PC-3 (cell line): Measurements from ENCODE around the gene ADGRG6. TPM values are rescaled to one million over a fixed set of nuclear protein-coding genes. Genes with fewer than 3 reads are reported as not detected.

Source experiments
- ATAC-seq: fragments of 200-7000 bp; cut with Tn5 transposase; 2 replicates; pipeline ENCODE4 v1.9.1; 2020; ENCODE audit warnings: mild to moderate bottlenecking, moderate library complexity
- BruUV-seq: library from RNA; stranded (reverse); fragments of 400-500 nt; replicated peaks from 2 replicates; lab custom pipeline; 2021; lab: Mats Ljungman, UMichigan
- CTCF ChIA-PET: fragments of 300-600 bp; sonication (Branson Sonifier 250); formaldehyde crosslinking; loops from one replicate; lab custom pipeline; 2022; ENCODE audit warnings: antibody characterized with exemption; lab: Charles Lee
- POLR2A ChIA-PET: fragments of 300-600 bp; sonication (Branson Sonifier 250); formaldehyde crosslinking; loops from one replicate; lab custom pipeline; 2022; ENCODE audit warnings: antibody characterized with exemption; ENCODE audit not compliant: unreplicated experiment; lab: Charles Lee
- DNase-seq: peaks from one replicate; pipeline ENCODE4 v3.0.0-alpha.2; 2015
- H2AFZ ChIP-seq: fragments of 300-600 bp; sonication (generic); 2 replicates; pipeline ENCODE4 v1.6.0; 2016; ENCODE audit warnings: antibody characterized with exemption, low read length
- H3F3A ChIP-seq: fragments of 300-600 bp; sonication (generic); one replicate; pipeline ENCODE4 v1.6.0; 2017; ENCODE audit warnings: antibody characterized with exemption, low read length, control low read depth, mild to moderate bottlenecking; ENCODE audit not compliant: unreplicated experiment
- H3K27ac ChIP-seq: fragments of 300-600 bp; sonication (generic); 2 replicates; pipeline ENCODE4 v1.5.1; 2016; ENCODE audit warnings: mild to moderate bottlenecking, low read length
- H3K27me3 ChIP-seq: fragments of 300-600 bp; sonication (generic); 2 replicates; pipeline ENCODE4 v1.6.1; 2016; ENCODE audit warnings: low read length, mixed read lengths
- H3K36me3 ChIP-seq: fragments of 300-600 bp; sonication (generic); 2 replicates; pipeline ENCODE4 v1.6.1; 2016; ENCODE audit warnings: low read depth, mixed run types, low read length, mixed read lengths
- H3K4me1 ChIP-seq: fragments of 300-600 bp; sonication (generic); 2 replicates; pipeline ENCODE4 v1.5.1; 2016; ENCODE audit warnings: low read length; ENCODE audit not compliant: insufficient read depth
- H3K4me2 ChIP-seq: fragments of 300-600 bp; sonication (generic); 2 replicates; pipeline ENCODE4 v1.6.0; 2016; ENCODE audit warnings: low read length
- H3K4me3 ChIP-seq: fragments of 300-600 bp; sonication (generic); 2 replicates; pipeline ENCODE4 v1.5.1; 2016; ENCODE audit warnings: mild to moderate bottlenecking, low read length, mixed read lengths
- H3K79me2 ChIP-seq: fragments of 300-600 bp; sonication (generic); 2 replicates; pipeline ENCODE4 v1.6.1; 2017; ENCODE audit warnings: low read length, mixed read lengths
- H3K9ac ChIP-seq: fragments of 300-600 bp; sonication (generic); 2 replicates; pipeline ENCODE4 v1.6.0; 2016; ENCODE audit warnings: mild to moderate bottlenecking, low read length
- H3K9me2 ChIP-seq: fragments of 300-600 bp; sonication (generic); replicated peaks from 2 replicates; pipeline ENCODE4 v1.6.1; 2016; ENCODE audit warnings: mixed run types, low read length, mixed read lengths
- H3K9me3 ChIP-seq: fragments of 300-600 bp; sonication (generic); 2 replicates; pipeline ENCODE4 v1.6.1; 2016; ENCODE audit warnings: low read length, mixed read lengths
- H4K20me1 ChIP-seq: fragments of 300-600 bp; sonication (generic); 2 replicates; pipeline ENCODE4 v1.6.1; 2016; ENCODE audit warnings: low read length, mixed read lengths
- EZH2 ChIP-seq: fragments of 300-600 bp; sonication (generic); IDR thresholded peaks from one replicate; pipeline ENCODE4 v1.6.1; 2017; ENCODE audit warnings: antibody characterized with exemption, mild to moderate bottlenecking, low read length; ENCODE audit not compliant: unreplicated experiment
- EZH2phosphoT487 ChIP-seq: fragments of 300-600 bp; sonication (generic); IDR thresholded peaks from 2 replicates; pipeline ENCODE4 v1.6.1; 2018; ENCODE audit warnings: mild to moderate bottlenecking, antibody characterized with exemption, low read length, borderline replicate concordance
- intact Hi-C: fragments of 100-400 bp; cut with micrococcal nuclease; formaldehyde crosslinking; loops from 2 replicates; pipeline ENCODE4 v1.9.0; 2023
- total RNA-seq: library from RNA; depleted of rRNA; stranded (reverse); fragments of >200 nt; gene quantifications from 2 replicates; pipeline ENCODE4 v1.2.3, GENCODE V29; 2014
- TF ChIP-seq, protein P1 (sequence below): fragments of 300-600 bp; sonication (generic); conservative IDR thresholded peaks from 2 replicates; pipeline ENCODE4 v1.5.1; 2017; ENCODE audit warnings: antibody characterized with exemption, low read depth, mild to moderate bottlenecking, low read length

The ADGRG6 gene
- total RNA-seq, 1 experiment from 2014 or later = 73.2 TPM

DNA sequence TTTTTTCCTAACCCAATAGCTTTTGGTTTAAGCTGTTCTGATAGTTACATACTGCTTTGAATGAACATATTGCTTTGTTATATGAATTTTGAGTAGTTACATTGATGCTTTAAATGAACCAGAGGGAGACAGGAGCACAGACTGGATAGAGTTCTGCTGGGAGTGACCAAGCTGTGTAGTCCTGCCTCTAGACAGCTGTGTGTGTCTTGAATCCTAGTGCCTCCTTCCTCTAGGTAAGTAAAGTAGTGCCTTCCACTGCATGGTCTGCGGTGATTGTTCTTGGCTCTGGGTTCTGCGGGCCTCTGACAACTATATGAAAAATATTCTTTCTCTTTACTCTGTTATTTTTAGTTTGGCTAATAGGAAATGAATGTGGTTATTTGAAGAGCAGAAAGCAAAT lies 46.0 kb upstream of the ADGRG6 start:
- Histone ChIP-seq H3K27me3 (no peaks in the 10 kb centered on the region), H3K4me1 (no peaks in the 10 kb centered on the region), H3K79me2 (no peaks in the 10 kb centered on the region), H3F3A (no peaks in the 10 kb centered on the region), H3K9ac (no peak overlapping the region), H3K9me3 (no peaks in the 10 kb centered on the region), H3K4me3 (no peak overlapping the region), H3K27ac (no peak overlapping the region), H2AFZ (no peak overlapping the region), H3K36me3 (no peaks in the 10 kb centered on the region), H4K20me1 (no peaks in the 10 kb centered on the region), H3K4me2 (no peak overlapping the region), H3K9me2 (no peaks in the 10 kb centered on the region)
- no peak for TF ChIP-seq EZH2phosphoT487
- TF ChIP-seq, protein P1, sequence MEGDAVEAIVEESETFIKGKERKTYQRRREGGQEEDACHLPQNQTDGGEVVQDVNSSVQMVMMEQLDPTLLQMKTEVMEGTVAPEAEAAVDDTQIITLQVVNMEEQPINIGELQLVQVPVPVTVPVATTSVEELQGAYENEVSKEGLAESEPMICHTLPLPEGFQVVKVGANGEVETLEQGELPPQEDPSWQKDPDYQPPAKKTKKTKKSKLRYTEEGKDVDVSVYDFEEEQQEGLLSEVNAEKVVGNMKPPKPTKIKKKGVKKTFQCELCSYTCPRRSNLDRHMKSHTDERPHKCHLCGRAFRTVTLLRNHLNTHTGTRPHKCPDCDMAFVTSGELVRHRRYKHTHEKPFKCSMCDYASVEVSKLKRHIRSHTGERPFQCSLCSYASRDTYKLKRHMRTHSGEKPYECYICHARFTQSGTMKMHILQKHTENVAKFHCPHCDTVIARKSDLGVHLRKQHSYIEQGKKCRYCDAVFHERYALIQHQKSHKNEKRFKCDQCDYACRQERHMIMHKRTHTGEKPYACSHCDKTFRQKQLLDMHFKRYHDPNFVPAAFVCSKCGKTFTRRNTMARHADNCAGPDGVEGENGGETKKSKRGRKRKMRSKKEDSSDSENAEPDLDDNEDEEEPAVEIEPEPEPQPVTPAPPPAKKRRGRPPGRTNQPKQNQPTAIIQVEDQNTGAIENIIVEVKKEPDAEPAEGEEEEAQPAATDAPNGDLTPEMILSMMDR = no peak
- no peak for TF ChIP-seq EZH2
- no TSS peak for BruUV-seq
- no peak for DNase-seq
- intact Hi-C loops = no loop called here
- ATAC-seq = no peak
- CTCF ChIA-PET = no interaction called here
- POLR2A ChIA-PET = no interaction called here

DNA sequence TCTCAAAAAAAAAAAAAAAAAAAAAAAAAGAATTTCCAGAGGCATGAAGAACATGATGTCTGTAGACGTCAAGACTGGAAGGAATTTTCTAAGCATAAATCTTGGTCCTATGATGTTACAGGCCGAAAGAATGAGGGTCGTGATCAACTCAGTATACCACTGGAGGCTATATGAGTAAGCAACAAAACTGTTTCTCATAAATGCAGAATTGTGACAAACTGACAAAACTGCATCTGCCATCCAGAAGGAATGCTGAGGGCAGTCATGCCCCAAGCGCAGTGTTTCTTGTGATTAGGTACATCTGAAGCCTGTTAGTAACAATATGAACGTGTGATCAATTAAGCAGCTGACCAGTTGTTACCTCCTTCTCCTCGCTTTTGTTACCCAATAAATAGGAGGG lies 43.5 kb upstream of the ADGRG6 start:
- POLR2A ChIA-PET = no interaction called here
- H3K9me3 ChIP-seq = no peaks in the 10 kb centered on the region
- TF ChIP-seq EZH2 (no peak), EZH2phosphoT487 (no peak)
- TF ChIP-seq, protein P1 = no peak
- no peaks in the 10 kb centered on the region for H3K27me3 ChIP-seq
- no peaks in the 10 kb centered on the region for H4K20me1 ChIP-seq
- H3K79me2 ChIP-seq = no peaks in the 10 kb centered on the region
- H3K4me3 ChIP-seq = no peak overlapping the region
- H3K27ac ChIP-seq = no peak overlapping the region
- BruUV-seq = no TSS peak
- no peaks in the 10 kb centered on the region for H3F3A ChIP-seq
- no peaks in the 10 kb centered on the region for H3K4me1 ChIP-seq
- no peak overlapping the region for H3K4me2 ChIP-seq
- H3K36me3 ChIP-seq = no peaks in the 10 kb centered on the region
- H3K9me2 ChIP-seq = no peaks in the 10 kb centered on the region
- H2AFZ ChIP-seq = no peak overlapping the region
- no peak overlapping the region for H3K9ac ChIP-seq
- no peak for DNase-seq
- CTCF ChIA-PET = no interaction called here
- intact Hi-C loops = no loop called here
- no peak for ATAC-seq

GRCh38 chr6:142258757-142259156 lies 43.0 kb upstream of the ADGRG6 start:
- no peaks in the 10 kb centered on the region for H3K27me3 ChIP-seq
- H3K4me2 ChIP-seq = no peak overlapping the region
- no peak overlapping the region for H3K27ac ChIP-seq
- no peaks in the 10 kb centered on the region for H3K79me2 ChIP-seq
- no peaks in the 10 kb centered on the region for H4K20me1 ChIP-seq
- no peak overlapping the region for H3K4me3 ChIP-seq
- no peaks in the 10 kb centered on the region for H3K36me3 ChIP-seq
- no peaks in the 10 kb centered on the region for H3K9me2 ChIP-seq
- ChIA-PET POLR2A (no interaction called here), CTCF (no interaction called here)
- intact Hi-C loops = no loop called here
- H3K4me1 ChIP-seq = no peaks in the 10 kb centered on the region
- BruUV-seq = no TSS peak
- no peaks in the 10 kb centered on the region for H3K9me3 ChIP-seq
- TF ChIP-seq, protein P1 = no peak
- TF ChIP-seq EZH2 (no peak), EZH2phosphoT487 (no peak)
- H3K9ac ChIP-seq = no peak overlapping the region
- no peak for DNase-seq
- H2AFZ ChIP-seq = no peak overlapping the region
- ATAC-seq = no peak
- H3F3A ChIP-seq = no peaks in the 10 kb centered on the region
